Activated CD8-positive, alpha-beta memory T cell treated with anti-CD3 and anti-CD28 coated beads, Interleukin-2, amount 50 U/mL, for 48 hours (primary cell): Measurements from ENCODE around the gene ASPDH.
"Not testable (repeated sequence)": the region's sequence is repeated elsewhere in the genome, so short reads cannot be mapped to it uniquely, and the experiment has no call there.

Source experiments
- DNase-seq: peaks from one replicate; pipeline ENCODE4 v3.0.0-alpha.2; 2020

Gene ASPDH

GRCh38 chr19:50547385-50548190 is 33.9 kb upstream of the ASPDH start:
- DNase-seq, result no peak

GRCh38 chr19:50546527-50547221 is 33.0 kb upstream of the ASPDH start:
- DNase-seq, result no peak

- DNase-seq, result no peak
Measured at GRCh38 chr19:50542943-50543342, 29.2 kb upstream of the ASPDH start.

- peak; percentile 89 for DNase-seq
Measured at GRCh38 chr19:50537769-50538230, 24.1 kb upstream of the ASPDH start.

GRCh38 chr19:50537306-50537685 is 23.6 kb upstream of the ASPDH start:
- DNase-seq, result no peak

GRCh38 chr19:50536662-50537305 is 23.1 kb upstream of the ASPDH start:
- no peak for DNase-seq

- no peak for DNase-seq
Measured at GRCh38 chr19:50535672-50536187, 22.0 kb upstream of the ASPDH start.

- DNase-seq, result no peak
Measured at GRCh38 chr19:50534478-50534877, 20.8 kb upstream of the ASPDH start.

GRCh38 chr19:50532952-50533351 is 19.2 kb upstream of the ASPDH start:
- no peak for DNase-seq

GRCh38 chr19:50531171-50531612 is 17.5 kb upstream of the ASPDH start:
- DNase-seq, result no peak

- not testable (repeated sequence) for DNase-seq
Measured at GRCh38 chr19:50528052-50528451, 14.3 kb upstream of the ASPDH start.

GRCh38 chr19:50522881-50523280 is 9.2 kb upstream of the ASPDH start:
- no peak for DNase-seq

GRCh38 chr19:50520822-50521465 is 7.2 kb upstream of the ASPDH start:
- DNase-seq, result no peak

GRCh38 chr19:50519006-50519575 is 5.4 kb upstream of the ASPDH start:
- DNase-seq, result no peak

GRCh38 chr19:50518091-50519005 is 4.6 kb upstream of the ASPDH start:
- DNase-seq, result no peak

- DNase-seq, result no peak
Measured at GRCh38 chr19:50517704-50518075, 4.0 kb upstream of the ASPDH start.

GRCh38 chr19:50516964-50517703 is 3.4 kb upstream of the ASPDH start:
- DNase-seq, result no peak

GRCh38 chr19:50516456-50516855 is 2.7 kb upstream of the ASPDH start:
- DNase-seq, result no peak

- DNase-seq, result no peak
Measured at GRCh38 chr19:50515168-50515561, 1.5 kb upstream of the ASPDH start.

GRCh38 chr19:50514346-50515167 is 844 bp upstream of the ASPDH start:
- DNase-seq, result no peak
